Measurements from ENCODE around the gene SSX3. TPM values are rescaled to one million over a fixed set of nuclear protein-coding genes. Genes with fewer than 3 reads are reported as not detected.
"Not testable (repeated sequence)": the region's sequence is repeated elsewhere in the genome, so short reads cannot be mapped to it uniquely, and the experiment has no call there.

Gene SSX3
- polyA plus RNA-seq (2012; ENCODE audit: insufficient read depth, insufficient read length, low read depth) = not detected

- H3K4me1 ChIP-seq; H3K36me3 ChIP-seq; H3K27me3 ChIP-seq; DNase-seq; H3K4me3 ChIP-seq (ENCODE audit: low read depth, low read length); H3K9me3 ChIP-seq: not testable (repeated sequence)
Observed at GRCh38 chrX:48356315-48357094, at the start of gene SSX3. SSX3 (minus strand) TSS chrX:48356703; CDS start chrX:48355249, 1,454 bp downstream.

DNA sequence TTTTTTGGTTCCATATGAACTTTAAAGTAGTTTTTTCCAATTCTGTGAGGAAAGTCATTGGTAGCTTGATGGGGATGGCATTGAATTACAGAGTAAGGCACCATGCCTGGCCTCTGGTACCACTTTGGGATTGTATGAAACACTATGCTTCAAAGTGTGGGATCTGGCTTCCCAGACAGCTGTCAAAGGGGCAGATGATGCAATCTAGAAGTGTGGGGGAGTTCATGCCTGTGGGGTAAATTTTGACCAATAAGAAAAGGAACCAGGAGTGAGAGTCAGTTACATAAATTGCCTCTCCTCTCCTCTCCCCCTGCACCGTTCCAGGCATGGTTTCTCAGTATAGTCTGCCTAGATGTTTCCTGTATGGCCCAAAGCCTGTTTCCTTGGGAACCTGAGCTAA, 41.3 kb upstream of the SSX3 start:
- not testable (repeated sequence) for H3K4me1 ChIP-seq; H3K36me3 ChIP-seq; H3K9me3 ChIP-seq; H3K27me3 ChIP-seq; DNase-seq; H3K4me3 ChIP-seq (ENCODE audit: low read depth, low read length)

- not testable (repeated sequence) for H3K27me3 ChIP-seq; H3K36me3 ChIP-seq; DNase-seq; H3K4me3 ChIP-seq (ENCODE audit: low read depth, low read length); H3K9me3 ChIP-seq; H3K4me1 ChIP-seq
Observed at GRCh38 chrX:48396931-48397330, 40.4 kb upstream of the SSX3 start.

- H3K4me3 ChIP-seq (ENCODE audit: low read depth, low read length); H3K9me3 ChIP-seq; H3K4me1 ChIP-seq; H3K36me3 ChIP-seq; H3K27me3 ChIP-seq; DNase-seq: not testable (repeated sequence)
Observed at GRCh38 chrX:48383239-48383638, 26.7 kb upstream of the SSX3 start, which contains the start of gene SSX4. SSX4 (plus strand) TSS chrX:48383539; CDS start chrX:48384054, 515 bp downstream.

- H3K4me1 ChIP-seq; H3K4me3 ChIP-seq (ENCODE audit: low read depth, low read length); H3K27me3 ChIP-seq: not testable (repeated sequence)
Observed at GRCh38 chrX:48370408-48370807, 13.9 kb upstream of the SSX3 start.

DNA sequence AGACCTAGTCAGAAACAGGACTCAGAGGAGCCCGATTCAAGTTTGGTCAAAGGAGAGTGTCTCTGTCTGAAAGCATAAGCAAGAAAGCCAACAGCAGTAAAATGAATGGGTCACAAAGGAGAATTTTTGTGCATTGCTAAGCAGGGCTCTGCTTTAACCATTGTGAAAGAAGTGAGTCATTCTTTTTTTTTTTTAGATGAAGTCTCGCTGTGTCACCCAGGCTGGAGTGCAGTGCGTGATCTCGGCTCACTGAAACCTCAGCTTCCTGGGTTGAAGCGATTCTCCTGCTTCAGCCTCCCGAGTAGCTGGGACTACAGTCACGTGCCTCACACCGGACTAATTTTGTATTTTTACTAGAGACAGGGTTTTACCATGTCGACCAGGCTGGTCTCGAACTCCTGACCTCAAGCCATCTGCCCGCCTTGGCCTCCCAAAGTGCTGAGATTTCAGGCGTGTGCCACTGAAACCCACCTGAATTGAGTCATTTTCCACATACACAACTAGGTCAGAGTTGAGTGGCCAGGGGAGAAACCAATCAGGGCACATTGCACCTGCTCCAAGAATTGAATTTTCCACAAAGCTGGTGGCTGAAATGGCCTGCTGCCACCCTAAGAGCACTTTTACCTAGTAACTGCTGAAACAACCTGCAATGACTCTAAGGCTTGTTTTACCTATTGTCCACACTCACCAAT, 11.4 kb upstream of the SSX3 start:
- H3K4me1 ChIP-seq; H3K9me3 ChIP-seq; H3K27me3 ChIP-seq; H3K4me3 ChIP-seq (ENCODE audit: low read depth, low read length); H3K36me3 ChIP-seq; DNase-seq: not testable (repeated sequence)

More at GRCh38 chrX:48370408-48370807, 13.9 kb upstream of the SSX3 start:
- H3K9me3 ChIP-seq, H3K36me3 ChIP-seq, DNase-seq: not testable (repeated sequence)

DNA sequence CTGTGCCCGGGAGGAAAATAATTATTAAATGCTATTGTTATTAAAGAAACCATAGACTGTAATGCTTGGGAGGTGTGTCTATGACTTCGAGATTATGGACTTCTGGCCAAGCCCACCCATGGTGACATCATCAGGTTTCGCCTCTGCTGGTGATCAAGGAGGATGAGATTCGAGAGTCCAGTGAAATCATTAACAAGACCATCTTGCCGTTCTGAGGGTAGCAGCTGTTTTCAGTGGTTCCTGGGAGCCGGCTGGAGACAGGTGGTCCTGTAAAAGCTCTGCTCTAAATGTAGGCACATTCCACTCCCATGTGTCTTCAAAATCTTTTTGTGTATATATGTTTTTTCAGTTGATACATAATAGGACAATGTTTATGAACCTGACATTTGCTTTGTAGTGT, 2.8 kb upstream of the SSX3 start:
- not testable (repeated sequence) for DNase-seq; H3K4me1 ChIP-seq; H3K27me3 ChIP-seq; H3K9me3 ChIP-seq; H3K4me3 ChIP-seq (ENCODE audit: low read depth, low read length); H3K36me3 ChIP-seq

GRCh38 chrX:48357681-48358080, 1.2 kb upstream of the SSX3 start:
- H3K36me3 ChIP-seq = no peaks in the 10 kb centered on the region
- no peaks in the 10 kb centered on the region for H3K27me3 ChIP-seq

GRCh38 chrX:48346059-48346458, 10.4 kb downstream of the SSX3 start:
- not testable (repeated sequence) for H3K4me3 ChIP-seq (ENCODE audit: low read depth, low read length); H3K36me3 ChIP-seq; DNase-seq; H3K27me3 ChIP-seq; H3K9me3 ChIP-seq; H3K4me1 ChIP-seq

More at GRCh38 chrX:48357681-48358080, 1.2 kb upstream of the SSX3 start:
- TF ChIP-seq CTCF (IDR thresholded peaks at IDR 0.05; ENCODE audit: low read depth, low read length) = no peak
- Histone ChIP-seq H3K9me3 (no peaks in the 10 kb centered on the region), H3K4me1 (no peaks in the 10 kb centered on the region), H3K4me3 (ENCODE audit: low read depth, low read length) (no peak overlapping the region)
- DNase-seq = no peak

GRCh38 chrX:48313996-48314395, 42.5 kb downstream of the SSX3 start:
- DNase-seq; H3K4me3 ChIP-seq (ENCODE audit: low read depth, low read length); H3K4me1 ChIP-seq; H3K9me3 ChIP-seq; H3K36me3 ChIP-seq; H3K27me3 ChIP-seq: not testable (repeated sequence)

GRCh38 chrX:48306175-48306574, 50.3 kb downstream of the SSX3 start:
- Histone ChIP-seq H3K9me3 (no peaks in the 10 kb centered on the region), H3K4me3 (ENCODE audit: low read depth, low read length) (no peak overlapping the region), H3K4me1 (no peaks in the 10 kb centered on the region), H3K27me3 (no peaks in the 10 kb centered on the region), H3K36me3 (no peaks in the 10 kb centered on the region)
- no peak for DNase-seq
- TF ChIP-seq CTCF (IDR thresholded peaks at IDR 0.05; ENCODE audit: low read depth, low read length) = no peak
